Measurements from ENCODE around the gene QPRT.
"Not testable (repeated sequence)": the region's sequence is repeated elsewhere in the genome, so short reads cannot be mapped to it uniquely, and the experiment has no call there.

The QPRT gene

GRCh38 chr16:29688172-29688571 lies 9.2 kb downstream of the QPRT start:
- Histone ChIP-seq H3K4me3 (ENCODE audit: low read length in 2 of 2) (no peak overlapping the region), H3K36me3 (ENCODE audit: control insufficient read depth in 2 of 2, insufficient read depth in 2 of 2, low read length in 2 of 2) (no peaks in the 10 kb centered on the region), H3K9ac (ENCODE audit: low read depth in 1 of 2, low read length in 2 of 2) (no peak overlapping the region), H3K4me1 (ENCODE audit: control insufficient read depth in 2 of 2, insufficient read depth in 2 of 2, low read length in 2 of 2) (no peaks in the 10 kb centered on the region), H3K27me3 (ENCODE audit: control insufficient read depth in 2 of 2, insufficient read depth in 2 of 2, low read length in 2 of 2) (no peaks in the 10 kb centered on the region), H3K9me3 (ENCODE audit: control insufficient read depth in 2 of 2, low read length in 2 of 2) (no peaks in the 10 kb centered on the region), H3K27ac (ENCODE audit: low read depth in 2 of 2, low read length in 2 of 2) (no peak overlapping the region)

GRCh38 chr16:29689490-29690351 lies 10.7 kb downstream of the QPRT start:
- not testable (repeated sequence) for H3K4me1 ChIP-seq (ENCODE audit: control insufficient read depth in 2 of 2, insufficient read depth in 2 of 2, low read length in 2 of 2); H3K9me3 ChIP-seq (ENCODE audit: control insufficient read depth in 2 of 2, low read length in 2 of 2); H3K27me3 ChIP-seq (ENCODE audit: control insufficient read depth in 2 of 2, insufficient read depth in 2 of 2, low read length in 2 of 2); H3K36me3 ChIP-seq (ENCODE audit: control insufficient read depth in 2 of 2, insufficient read depth in 2 of 2, low read length in 2 of 2); H3K4me3 ChIP-seq (ENCODE audit: low read length in 2 of 2); H3K9ac ChIP-seq (ENCODE audit: low read depth in 1 of 2, low read length in 2 of 2); H3K27ac ChIP-seq (ENCODE audit: low read depth in 2 of 2, low read length in 2 of 2)

GRCh38 chr16:29692606-29693005 lies 13.6 kb downstream of the QPRT start:
- not testable (repeated sequence) for H3K27me3 ChIP-seq (ENCODE audit: control insufficient read depth in 2 of 2, insufficient read depth in 2 of 2, low read length in 2 of 2); H3K4me1 ChIP-seq (ENCODE audit: control insufficient read depth in 2 of 2, insufficient read depth in 2 of 2, low read length in 2 of 2); H3K4me3 ChIP-seq (ENCODE audit: low read length in 2 of 2); H3K36me3 ChIP-seq (ENCODE audit: control insufficient read depth in 2 of 2, insufficient read depth in 2 of 2, low read length in 2 of 2); H3K9ac ChIP-seq (ENCODE audit: low read depth in 1 of 2, low read length in 2 of 2); H3K9me3 ChIP-seq (ENCODE audit: control insufficient read depth in 2 of 2, low read length in 2 of 2); H3K27ac ChIP-seq (ENCODE audit: low read depth in 2 of 2, low read length in 2 of 2)

- H3K36me3 ChIP-seq (ENCODE audit: control insufficient read depth in 2 of 2, insufficient read depth in 2 of 2, low read length in 2 of 2) = peaks cover 0 to 7% of the 10 kb centered on the region in 2 donors
- no peak overlapping the region for H3K4me3 ChIP-seq (ENCODE audit: low read length in 2 of 2)
- no peaks in the 10 kb centered on the region for H3K9me3 ChIP-seq (ENCODE audit: control insufficient read depth in 2 of 2, low read length in 2 of 2)
- H3K27me3 ChIP-seq (ENCODE audit: control insufficient read depth in 2 of 2, insufficient read depth in 2 of 2, low read length in 2 of 2) = no peaks in the 10 kb centered on the region
- peaks cover 0 to 5% of the 10 kb centered on the region in 2 donors for H3K4me1 ChIP-seq (ENCODE audit: control insufficient read depth in 2 of 2, insufficient read depth in 2 of 2, low read length in 2 of 2)
- no peak overlapping the region for H3K27ac ChIP-seq (ENCODE audit: low read depth in 2 of 2, low read length in 2 of 2)
- no peak overlapping the region for H3K9ac ChIP-seq (ENCODE audit: low read depth in 1 of 2, low read length in 2 of 2)
Measured at GRCh38 chr16:29694384-29695195, 15.6 kb downstream of the QPRT start.

GRCh38 chr16:29695675-29696074 lies 16.7 kb downstream of the QPRT start:
- H3K4me3 ChIP-seq (ENCODE audit: low read length in 2 of 2); H3K27ac ChIP-seq (ENCODE audit: low read depth in 2 of 2, low read length in 2 of 2); H3K27me3 ChIP-seq (ENCODE audit: control insufficient read depth in 2 of 2, insufficient read depth in 2 of 2, low read length in 2 of 2); H3K9ac ChIP-seq (ENCODE audit: low read depth in 1 of 2, low read length in 2 of 2); H3K4me1 ChIP-seq (ENCODE audit: control insufficient read depth in 2 of 2, insufficient read depth in 2 of 2, low read length in 2 of 2); H3K36me3 ChIP-seq (ENCODE audit: control insufficient read depth in 2 of 2, insufficient read depth in 2 of 2, low read length in 2 of 2); H3K9me3 ChIP-seq (ENCODE audit: control insufficient read depth in 2 of 2, low read length in 2 of 2): not testable (repeated sequence)

- Histone ChIP-seq H3K36me3 (ENCODE audit: control insufficient read depth in 2 of 2, insufficient read depth in 2 of 2, low read length in 2 of 2) (peaks cover 0 to 7% of the 10 kb centered on the region in 2 donors), H3K9ac (ENCODE audit: low read depth in 1 of 2, low read length in 2 of 2) (no peak overlapping the region), H3K4me3 (ENCODE audit: low read length in 2 of 2) (no peak overlapping the region), H3K27me3 (ENCODE audit: control insufficient read depth in 2 of 2, insufficient read depth in 2 of 2, low read length in 2 of 2) (no peaks in the 10 kb centered on the region), H3K4me1 (ENCODE audit: control insufficient read depth in 2 of 2, insufficient read depth in 2 of 2, low read length in 2 of 2) (peaks cover 2 to 5% of the 10 kb centered on the region in 2 donors), H3K27ac (ENCODE audit: low read depth in 2 of 2, low read length in 2 of 2) (no peak overlapping the region), H3K9me3 (ENCODE audit: control insufficient read depth in 2 of 2, low read length in 2 of 2) (no peaks in the 10 kb centered on the region)
Measured at GRCh38 chr16:29696881-29697331, 17.9 kb downstream of the QPRT start.

- H3K36me3 ChIP-seq (ENCODE audit: control insufficient read depth in 2 of 2, insufficient read depth in 2 of 2, low read length in 2 of 2) = peaks cover 0 to 7% of the 10 kb centered on the region in 2 donors
- no peak overlapping the region for H3K4me3 ChIP-seq (ENCODE audit: low read length in 2 of 2)
- peaks cover 2 to 5% of the 10 kb centered on the region in 2 donors for H3K4me1 ChIP-seq (ENCODE audit: control insufficient read depth in 2 of 2, insufficient read depth in 2 of 2, low read length in 2 of 2)
- no peaks in the 10 kb centered on the region for H3K9me3 ChIP-seq (ENCODE audit: control insufficient read depth in 2 of 2, low read length in 2 of 2)
- no peak overlapping the region for H3K9ac ChIP-seq (ENCODE audit: low read depth in 1 of 2, low read length in 2 of 2)
- no peaks in the 10 kb centered on the region for H3K27me3 ChIP-seq (ENCODE audit: control insufficient read depth in 2 of 2, insufficient read depth in 2 of 2, low read length in 2 of 2)
- no peak overlapping the region for H3K27ac ChIP-seq (ENCODE audit: low read depth in 2 of 2, low read length in 2 of 2)
Measured at GRCh38 chr16:29697391-29697790, 18.4 kb downstream of the QPRT start.

GRCh38 chr16:29698042-29698441 lies 19.1 kb downstream of the QPRT start:
- peaks cover 2 to 7% of the 10 kb centered on the region in 2 donors for H3K4me1 ChIP-seq (ENCODE audit: control insufficient read depth in 2 of 2, insufficient read depth in 2 of 2, low read length in 2 of 2)
- H3K9ac ChIP-seq (ENCODE audit: low read depth in 1 of 2, low read length in 2 of 2) = no peak overlapping the region
- H3K27ac ChIP-seq (ENCODE audit: low read depth in 2 of 2, low read length in 2 of 2) = no peak overlapping the region
- no peak overlapping the region for H3K4me3 ChIP-seq (ENCODE audit: low read length in 2 of 2)
- no peaks in the 10 kb centered on the region for H3K27me3 ChIP-seq (ENCODE audit: control insufficient read depth in 2 of 2, insufficient read depth in 2 of 2, low read length in 2 of 2)
- no peaks in the 10 kb centered on the region for H3K9me3 ChIP-seq (ENCODE audit: control insufficient read depth in 2 of 2, low read length in 2 of 2)
- peaks cover 0 to 7% of the 10 kb centered on the region in 2 donors for H3K36me3 ChIP-seq (ENCODE audit: control insufficient read depth in 2 of 2, insufficient read depth in 2 of 2, low read length in 2 of 2)

GRCh38 chr16:29698484-29699323 lies 19.7 kb downstream of the QPRT start:
- Histone ChIP-seq H3K9me3 (ENCODE audit: control insufficient read depth in 2 of 2, low read length in 2 of 2) (no peaks in the 10 kb centered on the region), H3K4me1 (ENCODE audit: control insufficient read depth in 2 of 2, insufficient read depth in 2 of 2, low read length in 2 of 2) (peaks cover 2 to 7% of the 10 kb centered on the region in 2 donors)

More at GRCh38 chr16:29698484-29699323, 19.7 kb downstream of the QPRT start:
- Histone ChIP-seq H3K27ac (ENCODE audit: low read depth in 2 of 2, low read length in 2 of 2) (no peak overlapping the region), H3K27me3 (ENCODE audit: control insufficient read depth in 2 of 2, insufficient read depth in 2 of 2, low read length in 2 of 2) (no peaks in the 10 kb centered on the region), H3K36me3 (ENCODE audit: control insufficient read depth in 2 of 2, insufficient read depth in 2 of 2, low read length in 2 of 2) (peaks cover 0 to 7% of the 10 kb centered on the region in 2 donors), H3K9ac (ENCODE audit: low read depth in 1 of 2, low read length in 2 of 2) (no peak overlapping the region), H3K4me3 (ENCODE audit: low read length in 2 of 2) (no peak overlapping the region)
